Cerebellar cortex (tissue), 1 donor: Measurements from ENCODE around the gene NACAD.

Experiments used
- DNase-seq: peaks from one replicate; pipeline ENCODE4 v3.0.0-alpha.2; 2015; ENCODE audit warnings: low spot score

The NACAD gene

GRCh38 chr7:45088821-45089340, at the start of gene NACAD:
NACAD (minus strand) TSS chr7:45088969; CDS start chr7:45088894, 75 bp downstream.
- peak; percentile 63 for DNase-seq

- peak; percentile 89 for DNase-seq
Measured at GRCh38 chr7:45136106-45137060, 47.6 kb upstream of the NACAD start.

GRCh38 chr7:45133877-45134276, 45.1 kb upstream of the NACAD start:
- DNase-seq, result no peak

- DNase-seq, result no peak
Measured at GRCh38 chr7:45133352-45133751, 44.6 kb upstream of the NACAD start.

- no peak for DNase-seq
Measured at GRCh38 chr7:45132708-45133320, 44.0 kb upstream of the NACAD start.

- no peak for DNase-seq
Measured at GRCh38 chr7:45131891-45132290, 43.1 kb upstream of the NACAD start.

GRCh38 chr7:45130910-45131309, 42.1 kb upstream of the NACAD start:
- DNase-seq, result no peak

GRCh38 chr7:45129906-45130305, 41.1 kb upstream of the NACAD start:
- DNase-seq, result no peak

- peak; percentile 54 for DNase-seq
Measured at GRCh38 chr7:45129181-45129800, 40.5 kb upstream of the NACAD start.

GRCh38 chr7:45126920-45127319, 38.2 kb upstream of the NACAD start:
- no peak for DNase-seq

GRCh38 chr7:45126201-45126600, 37.4 kb upstream of the NACAD start:
- DNase-seq, result no peak

GRCh38 chr7:45125193-45125904, 36.6 kb upstream of the NACAD start:
- peak; percentile 17 for DNase-seq

GRCh38 chr7:45123913-45124710, 35.3 kb upstream of the NACAD start:
- DNase-seq, result no peak

GRCh38 chr7:45122975-45123860, 34.4 kb upstream of the NACAD start:
- DNase-seq, result no peak

GRCh38 chr7:45119550-45119949, 30.8 kb upstream of the NACAD start:
- DNase-seq, result no peak

GRCh38 chr7:45118889-45119331, 30.1 kb upstream of the NACAD start:
- no peak for DNase-seq

GRCh38 chr7:45118292-45118691, 29.5 kb upstream of the NACAD start:
- DNase-seq, result no peak

- no peak for DNase-seq
Measured at GRCh38 chr7:45117582-45117981, 28.8 kb upstream of the NACAD start.

- DNase-seq, result no peak
Measured at GRCh38 chr7:45116048-45116447, 27.3 kb upstream of the NACAD start.

GRCh38 chr7:45114926-45115325, 26.2 kb upstream of the NACAD start:
- no peak for DNase-seq
